HepG2 (cell line): ENCODE data around the gene CACNG7. TPM values are rescaled to one million over a fixed set of nuclear protein-coding genes. Genes with fewer than 3 reads are reported as not detected.

Experiments
- ARNTL ChIP-seq: sonication (generic); formaldehyde crosslinking; IDR thresholded peaks from 2 replicates; pipeline ENCODE4 v1.4.0; 2020; ENCODE audit warnings: mild to moderate bottlenecking, missing genetic modification reagents
- ATF7 ChIP-seq, 2 experiments: fragments of 450-650 bp in 1 of 2; sonication (generic) in 1 of 2; formaldehyde crosslinking in 1 of 2; IDR thresholded peaks; 2 replicates each; pipeline versions ENCODE4 v1.4.0 to v1.6.1; 2016 to 2020; ENCODE audit warnings: antibody characterized with exemption in 1 of 2, mild to moderate bottlenecking in 1 of 2, missing genetic modification reagents in 1 of 2
- DMAP1 ChIP-seq: IDR thresholded peaks from 2 replicates; pipeline ENCODE4 v1.6.1; 2016
- HES4 ChIP-seq: sonication (generic); formaldehyde crosslinking; IDR thresholded peaks from 2 replicates; pipeline ENCODE4 v1.9.0; 2021; ENCODE audit warnings: mild to moderate bottlenecking, missing genetic modification reagents, borderline replicate concordance
- HOXD1 ChIP-seq: sonication (generic); formaldehyde crosslinking; IDR thresholded peaks from 2 replicates; pipeline ENCODE4 v1.5.0; 2020; ENCODE audit warnings: missing genetic modification reagents
- PHF20 ChIP-seq: sonication (generic); formaldehyde crosslinking; IDR thresholded peaks from 2 replicates; pipeline ENCODE4 v1.5.0; 2020; ENCODE audit warnings: mild to moderate bottlenecking, missing genetic modification reagents
- RAD21 ChIP-seq: fragments of 450-650 bp; formaldehyde crosslinking; IDR thresholded peaks from 2 replicates; pipeline ENCODE4 v1.5.0; 2020; ENCODE audit warnings: mild to moderate bottlenecking
- RBAK ChIP-seq: sonication (generic); formaldehyde crosslinking; IDR thresholded peaks from 2 replicates; pipeline ENCODE4 v1.5.1; 2020; ENCODE audit warnings: mild to moderate bottlenecking, missing genetic modification reagents
- RBFOX2 ChIP-seq: fragments of 200-400 bp; formaldehyde crosslinking; IDR thresholded peaks from 2 replicates; pipeline ENCODE4 v1.6.1; 2017; ENCODE audit warnings: low read depth, mild to moderate bottlenecking, low read length
- ZFP82 ChIP-seq: sonication (generic); formaldehyde crosslinking; IDR thresholded peaks from 2 replicates; pipeline ENCODE4 v1.5.1; 2020; ENCODE audit warnings: mild to moderate bottlenecking, missing genetic modification reagents, borderline replicate concordance
- ZNF451 ChIP-seq: sonication (generic); formaldehyde crosslinking; IDR thresholded peaks from 2 replicates; pipeline ENCODE4 v1.5.0; 2020; ENCODE audit warnings: mild to moderate bottlenecking, missing genetic modification reagents
- ZNF547 ChIP-seq: sonication (generic); formaldehyde crosslinking; IDR thresholded peaks from 2 replicates; pipeline ENCODE4 v1.5.1; 2020; ENCODE audit warnings: mild to moderate bottlenecking, missing genetic modification reagents
- ZNF772 ChIP-seq: sonication (generic); formaldehyde crosslinking; IDR thresholded peaks from 2 replicates; pipeline ENCODE4 v1.5.0; 2020; ENCODE audit warnings: mild to moderate bottlenecking, missing genetic modification reagents
- ZSCAN21 ChIP-seq: sonication (generic); formaldehyde crosslinking; IDR thresholded peaks from 2 replicates; pipeline ENCODE4 v1.8.0; 2022; ENCODE audit warnings: mild to moderate bottlenecking, missing genetic modification reagents, moderate library complexity, borderline replicate concordance
- polyA plus RNA-seq, 8 experiments: library from polyadenylated mRNA; depleted of rRNA in 3 of 8; stranded (reverse) in 7 of 8; unstranded in 1 of 8; fragments of >200 nt; fragmentation: Illumina TruSeq in 4 of 8; extraction: Trizol in 4 of 8; gene quantifications; 2 replicates each; pipeline versions ENCODE4 v1.2.1 to v1.2.3, GENCODE V29; 2011 to 2016; ENCODE audit warnings: low read depth in 4 of 8, missing spikeins in 1 of 8, mixed read lengths in 1 of 8; ENCODE audit not compliant: insufficient read depth in 1 of 8
- total RNA-seq, 5 experiments: library from RNA; depleted of rRNA; stranded (reverse); fragments of >200 nt; fragmentation: Illumina TruSeq; extraction: Trizol; gene quantifications; 2 replicates each; pipeline ENCODE4 v1.2.3, GENCODE V29; 2016; ENCODE audit warnings: low read depth in 1 of 5
- TF ChIP-seq, protein P1 (sequence below): sonication (generic); formaldehyde crosslinking; IDR thresholded peaks from 2 replicates; pipeline ENCODE4 v1.4.0; 2020; ENCODE audit warnings: missing genetic modification reagents
- TF ChIP-seq, protein P2 (sequence below): sonication (generic); formaldehyde crosslinking; IDR thresholded peaks from 2 replicates; pipeline ENCODE4 v1.4.0; 2020; ENCODE audit warnings: missing genetic modification reagents; ENCODE audit errors: not compliant biosample characterization
- TF ChIP-seq, protein P3 (sequence below): sonication (generic); formaldehyde crosslinking; IDR thresholded peaks from 2 replicates; pipeline ENCODE4 v1.4.0; 2020; ENCODE audit warnings: mild to moderate bottlenecking, low read depth, missing genetic modification reagents

The CACNG7 gene
- total and polyA plus RNA-seq, 2 of the 13 experiments (the other 11 are each of a cell fraction or from before 2014, with no cell fraction given), result not detected

DNA sequence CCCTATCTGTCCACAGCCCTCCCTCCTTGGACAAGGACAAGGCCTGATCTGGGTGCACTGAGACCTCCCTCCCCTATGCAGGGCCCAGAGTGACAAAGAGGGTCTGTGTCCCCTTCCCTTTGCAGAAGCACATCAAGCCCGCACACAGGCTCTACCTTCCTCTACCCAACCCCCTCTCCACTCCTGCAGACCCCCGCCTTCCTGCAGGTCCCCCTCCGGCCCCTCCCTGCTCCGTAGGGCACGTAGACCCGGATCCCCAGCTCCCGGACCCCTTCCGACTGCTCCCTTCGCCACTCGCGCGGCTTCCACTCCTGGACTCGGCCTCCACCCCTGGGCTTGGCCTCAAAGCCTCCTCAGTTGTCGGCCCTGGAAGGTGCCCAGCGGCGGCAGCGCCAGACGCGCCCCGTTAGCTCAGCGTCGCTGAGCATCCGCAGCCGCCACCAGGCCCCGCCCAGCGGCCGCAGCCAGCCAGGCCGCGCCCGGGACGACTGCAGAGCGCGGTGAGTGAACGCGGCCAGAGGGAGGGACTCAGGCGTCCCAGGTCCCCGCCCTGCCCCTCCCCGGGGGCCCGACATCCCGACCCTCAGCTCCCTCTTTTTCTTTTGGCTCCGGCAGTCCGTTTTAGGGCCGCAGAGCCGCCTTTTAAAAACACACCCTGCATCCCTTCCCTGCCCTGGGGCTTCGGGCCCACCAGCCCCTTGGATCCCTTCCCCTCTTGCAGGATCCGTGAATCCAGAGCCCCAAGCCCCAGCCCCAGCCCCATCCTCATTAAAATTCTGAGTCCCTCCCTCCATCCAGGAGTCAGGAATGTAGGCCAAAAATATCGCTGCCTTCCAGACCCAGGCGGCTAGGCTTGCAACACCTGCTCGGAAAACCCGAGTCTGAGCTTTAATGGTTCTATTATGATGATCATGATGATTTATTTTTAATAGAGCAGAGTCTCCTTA is 42.9 kb upstream of the CACNG7 start (continued):
- TF ChIP-seq HES4 (CRISPR knock-in tag), result peak; percentile 6; the same call in 1 of the 2 replicates
- TF ChIP-seq ZSCAN21 (CRISPR knock-in tag), result 0 out of 2 replicates have a peak, but pooled peaks have one; percentile 37
- no peak for TF ChIP-seq RBAK (CRISPR knock-in tag)
- TF ChIP-seq ATF7 (IDR thresholded peaks at IDR 0.05), result no peak
- no peak for TF ChIP-seq ATF7 (CRISPR knock-in tag; IDR thresholded peaks at IDR 0.05)
- 0 out of 2 replicates have a peak, but pooled peaks have one; percentile 5 for TF ChIP-seq ZNF451 (CRISPR knock-in tag)
- TF ChIP-seq RAD21 (CRISPR knock-in tag), result peak; percentile 44
- TF ChIP-seq, protein P1, sequence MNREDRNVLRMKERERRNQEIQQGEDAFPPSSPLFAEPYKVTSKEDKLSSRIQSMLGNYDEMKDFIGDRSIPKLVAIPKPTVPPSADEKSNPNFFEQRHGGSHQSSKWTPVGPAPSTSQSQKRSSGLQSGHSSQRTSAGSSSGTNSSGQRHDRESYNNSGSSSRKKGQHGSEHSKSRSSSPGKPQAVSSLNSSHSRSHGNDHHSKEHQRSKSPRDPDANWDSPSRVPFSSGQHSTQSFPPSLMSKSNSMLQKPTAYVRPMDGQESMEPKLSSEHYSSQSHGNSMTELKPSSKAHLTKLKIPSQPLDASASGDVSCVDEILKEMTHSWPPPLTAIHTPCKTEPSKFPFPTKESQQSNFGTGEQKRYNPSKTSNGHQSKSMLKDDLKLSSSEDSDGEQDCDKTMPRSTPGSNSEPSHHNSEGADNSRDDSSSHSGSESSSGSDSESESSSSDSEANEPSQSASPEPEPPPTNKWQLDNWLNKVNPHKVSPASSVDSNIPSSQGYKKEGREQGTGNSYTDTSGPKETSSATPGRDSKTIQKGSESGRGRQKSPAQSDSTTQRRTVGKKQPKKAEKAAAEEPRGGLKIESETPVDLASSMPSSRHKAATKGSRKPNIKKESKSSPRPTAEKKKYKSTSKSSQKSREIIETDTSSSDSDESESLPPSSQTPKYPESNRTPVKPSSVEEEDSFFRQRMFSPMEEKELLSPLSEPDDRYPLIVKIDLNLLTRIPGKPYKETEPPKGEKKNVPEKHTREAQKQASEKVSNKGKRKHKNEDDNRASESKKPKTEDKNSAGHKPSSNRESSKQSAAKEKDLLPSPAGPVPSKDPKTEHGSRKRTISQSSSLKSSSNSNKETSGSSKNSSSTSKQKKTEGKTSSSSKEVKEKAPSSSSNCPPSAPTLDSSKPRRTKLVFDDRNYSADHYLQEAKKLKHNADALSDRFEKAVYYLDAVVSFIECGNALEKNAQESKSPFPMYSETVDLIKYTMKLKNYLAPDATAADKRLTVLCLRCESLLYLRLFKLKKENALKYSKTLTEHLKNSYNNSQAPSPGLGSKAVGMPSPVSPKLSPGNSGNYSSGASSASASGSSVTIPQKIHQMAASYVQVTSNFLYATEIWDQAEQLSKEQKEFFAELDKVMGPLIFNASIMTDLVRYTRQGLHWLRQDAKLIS (CRISPR knock-in tag), result peak; percentile 53; the same call in 1 of the 2 replicates
- peak; percentile 69 for TF ChIP-seq DMAP1
- TF ChIP-seq PHF20, result peak; percentile 35; the same call in 1 of the 2 replicates
- peak; percentile 30 for TF ChIP-seq ARNTL (CRISPR knock-in tag)
- TF ChIP-seq ZNF547 (CRISPR knock-in tag), result no peak
- TF ChIP-seq ZNF772 (CRISPR knock-in tag), result peak; percentile 84
- TF ChIP-seq, protein P2, sequence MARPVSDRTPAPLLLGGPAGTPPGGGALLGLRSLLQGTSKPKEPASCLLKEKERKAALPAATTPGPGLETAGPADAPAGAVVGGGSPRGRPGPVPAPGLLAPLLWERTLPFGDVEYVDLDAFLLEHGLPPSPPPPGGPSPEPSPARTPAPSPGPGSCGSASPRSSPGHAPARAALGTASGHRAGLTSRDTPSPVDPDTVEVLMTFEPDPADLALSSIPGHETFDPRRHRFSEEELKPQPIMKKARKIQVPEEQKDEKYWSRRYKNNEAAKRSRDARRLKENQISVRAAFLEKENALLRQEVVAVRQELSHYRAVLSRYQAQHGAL, result no peak
- TF ChIP-seq ZFP82 (CRISPR knock-in tag), result no peak
- TF ChIP-seq HOXD1 (CRISPR knock-in tag), result 0 out of 2 replicates have a peak, but pooled peaks have one; percentile 25
- peak; percentile 99 for TF ChIP-seq RBFOX2
- TF ChIP-seq, protein P3, sequence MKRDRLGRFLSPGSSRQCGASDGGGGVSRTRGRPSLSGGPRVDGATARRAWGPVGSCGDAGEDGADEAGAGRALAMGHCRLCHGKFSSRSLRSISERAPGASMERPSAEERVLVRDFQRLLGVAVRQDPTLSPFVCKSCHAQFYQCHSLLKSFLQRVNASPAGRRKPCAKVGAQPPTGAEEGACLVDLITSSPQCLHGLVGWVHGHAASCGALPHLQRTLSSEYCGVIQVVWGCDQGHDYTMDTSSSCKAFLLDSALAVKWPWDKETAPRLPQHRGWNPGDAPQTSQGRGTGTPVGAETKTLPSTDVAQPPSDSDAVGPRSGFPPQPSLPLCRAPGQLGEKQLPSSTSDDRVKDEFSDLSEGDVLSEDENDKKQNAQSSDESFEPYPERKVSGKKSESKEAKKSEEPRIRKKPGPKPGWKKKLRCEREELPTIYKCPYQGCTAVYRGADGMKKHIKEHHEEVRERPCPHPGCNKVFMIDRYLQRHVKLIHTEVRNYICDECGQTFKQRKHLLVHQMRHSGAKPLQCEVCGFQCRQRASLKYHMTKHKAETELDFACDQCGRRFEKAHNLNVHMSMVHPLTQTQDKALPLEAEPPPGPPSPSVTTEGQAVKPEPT, result no peak
